Stimulated activated CD8-positive, alpha-beta memory T cell treated with anti-CD3 and anti-CD28 coated beads, Interleukin-7, amount 100 ng/mL, for 1 hour (primary cell): Measurements from ENCODE around the gene SLCO3A1.

ENCODE experiments used
- DNase-seq, 2 donors: peaks; one replicate each; pipeline ENCODE4 v3.0.0-alpha.2; 2020; ENCODE audit warnings: low read depth in 2 of 2

The SLCO3A1 gene

DNA sequence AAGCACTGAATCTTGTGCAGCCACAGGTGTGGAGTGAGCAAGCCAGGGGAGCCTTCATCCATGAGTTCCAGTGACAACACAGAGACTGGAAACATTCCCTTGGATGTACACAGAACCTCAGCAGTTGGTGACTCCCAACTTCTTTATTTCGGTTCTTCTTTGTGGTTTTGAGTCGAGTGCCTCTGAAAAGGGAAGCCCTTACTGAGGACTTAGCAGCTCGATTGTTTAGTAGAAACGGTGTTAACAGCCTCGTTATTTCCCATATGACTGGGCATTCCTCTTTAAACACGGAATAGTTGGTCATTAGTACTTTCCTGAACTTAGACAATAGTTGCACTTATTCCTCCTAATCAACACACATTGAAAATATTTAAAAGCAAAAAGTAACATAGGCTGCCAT is 7.7 kb downstream of the SLCO3A1 start:
- no peak for DNase-seq

DNA sequence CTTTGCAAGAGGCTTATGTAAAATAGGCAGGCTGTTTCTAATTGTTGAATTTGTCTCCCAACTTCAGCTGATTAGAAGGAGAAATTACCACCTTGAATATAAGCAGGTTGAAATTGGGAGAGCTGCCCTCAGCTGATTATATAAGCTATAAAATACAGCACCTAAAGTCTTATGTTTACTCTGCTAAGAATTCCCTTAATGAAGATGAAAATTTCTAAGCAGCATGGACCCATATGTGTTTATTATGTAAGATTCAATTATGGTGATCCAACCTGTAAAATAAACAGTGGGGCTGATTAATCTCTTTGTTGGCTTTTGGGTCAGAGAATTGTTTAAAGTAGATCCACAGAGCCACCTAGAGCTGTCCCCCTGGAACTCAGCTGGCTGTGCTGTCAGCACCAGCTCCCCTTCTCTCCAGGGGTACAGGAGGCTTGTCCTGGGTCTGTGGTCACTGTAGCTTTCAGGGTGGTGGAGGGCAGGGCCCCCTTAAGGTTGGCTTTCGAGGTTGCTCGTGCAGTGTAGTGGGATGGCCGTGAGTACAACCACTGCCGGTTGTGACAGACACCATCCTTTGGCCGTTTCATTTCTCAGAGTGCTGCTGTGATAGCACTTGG is 9.5 kb downstream of the SLCO3A1 start:
- DNase-seq = no peak

DNA sequence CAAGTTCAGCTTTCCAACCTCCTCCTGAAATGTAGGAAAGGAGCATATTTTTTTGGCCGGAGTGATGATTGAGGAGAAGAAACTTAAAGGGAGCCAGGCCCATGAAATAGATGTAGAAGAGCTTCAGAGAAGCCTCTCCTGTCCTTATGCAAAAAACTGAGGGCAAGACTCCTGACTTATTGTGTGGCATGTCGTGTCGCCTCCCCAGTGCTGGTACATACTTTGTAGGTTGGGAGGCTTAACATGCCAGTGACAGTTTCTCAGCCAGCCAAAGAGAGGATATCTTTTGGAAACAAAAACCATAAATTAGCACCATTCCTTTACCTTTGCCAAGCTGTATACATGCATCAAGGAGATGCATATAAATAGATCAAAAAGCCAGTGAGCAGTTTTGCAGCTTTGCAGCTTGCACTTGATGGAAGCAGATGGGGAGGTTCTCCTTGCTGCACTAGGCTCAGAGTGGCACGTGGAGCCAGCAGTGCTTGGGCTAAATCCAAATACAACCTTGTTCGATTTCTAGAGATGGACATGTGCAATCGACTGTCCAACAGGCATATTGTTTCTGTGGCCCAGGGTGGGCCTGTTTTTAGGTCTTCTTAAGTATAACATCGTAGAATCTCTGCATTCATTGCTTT is 10.2 kb downstream of the SLCO3A1 start:
- DNase-seq = no peak

- DNase-seq = no peak
Observed at GRCh38 chr15:91864664-91865063, 11.2 kb downstream of the SLCO3A1 start.

- no peak for DNase-seq
Observed at GRCh38 chr15:91865486-91865885, 12.0 kb downstream of the SLCO3A1 start.

GRCh38 chr15:91865950-91866349 is 12.4 kb downstream of the SLCO3A1 start:
- no peak for DNase-seq

DNA sequence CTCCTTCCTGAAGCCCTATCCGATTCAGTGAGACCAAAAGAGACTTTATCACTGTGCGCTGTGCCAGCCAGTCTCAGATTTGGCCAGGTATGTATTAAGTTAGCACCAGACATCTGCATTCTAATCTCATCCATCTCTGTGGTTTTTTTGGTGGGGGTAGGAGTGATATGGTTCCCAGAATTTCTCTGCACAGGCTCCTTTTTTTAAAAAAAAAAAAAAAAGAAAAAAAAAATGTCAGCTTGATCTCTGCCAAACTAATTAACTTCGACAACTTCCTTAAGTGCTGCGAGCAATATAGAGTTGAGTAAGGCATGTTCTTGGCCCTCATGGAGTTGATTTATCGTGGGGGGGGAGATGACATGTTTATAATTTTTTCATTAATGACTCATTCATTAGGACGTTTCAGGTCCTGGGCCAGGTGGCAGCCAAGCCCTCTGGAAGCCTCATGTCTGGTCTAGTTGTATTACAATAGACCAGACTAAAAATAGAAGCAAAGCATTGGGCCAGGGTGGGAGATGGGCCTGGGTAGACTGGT is 12.9 kb downstream of the SLCO3A1 start:
- no peak for DNase-seq

DNA sequence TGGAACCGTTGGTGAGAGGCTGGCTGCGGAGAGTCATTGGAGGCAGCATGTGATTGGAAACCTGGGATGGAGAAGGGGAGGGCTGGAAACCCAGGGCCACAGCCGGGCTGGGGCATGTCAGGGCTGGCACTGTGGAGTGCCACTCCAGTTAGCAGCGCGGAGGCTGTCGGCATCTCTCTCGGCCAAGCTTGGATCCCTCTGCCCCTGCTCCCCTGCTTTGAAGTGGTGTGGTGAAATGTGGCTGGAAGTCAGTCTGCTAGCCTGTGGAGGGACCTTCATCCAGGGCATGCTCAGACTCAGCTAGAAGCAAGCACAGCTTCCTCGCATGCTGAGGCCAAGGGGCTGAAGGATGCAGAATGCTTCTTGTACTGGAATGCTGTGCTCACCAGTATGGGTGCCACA is 13.5 kb downstream of the SLCO3A1 start:
- DNase-seq = no peak

- no peak for DNase-seq
Observed at GRCh38 chr15:91867581-91868026, 14.1 kb downstream of the SLCO3A1 start.

- no peak for DNase-seq
Observed at GRCh38 chr15:91870876-91871537, 17.5 kb downstream of the SLCO3A1 start.

DNA sequence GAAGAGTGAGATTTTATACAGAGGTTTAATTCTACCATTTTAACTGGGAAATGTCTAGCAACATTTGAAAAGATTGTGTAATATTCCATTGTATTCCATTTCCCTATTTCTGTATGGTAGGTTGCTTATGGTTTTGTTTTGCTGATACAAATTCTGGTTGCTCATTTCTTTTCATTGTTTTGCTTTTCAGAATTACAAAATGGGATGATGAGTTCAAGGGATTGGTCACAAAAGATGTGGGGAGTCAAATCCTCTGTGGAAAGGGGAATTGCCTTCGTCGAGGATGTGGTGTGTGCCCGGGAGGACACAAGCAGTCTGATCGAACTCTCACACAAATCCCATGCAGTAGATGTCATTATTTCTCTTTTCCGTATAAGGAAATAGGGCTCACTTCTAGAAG is 18.3 kb downstream of the SLCO3A1 start:
- no peak for DNase-seq

GRCh38 chr15:91872356-91873137 is 19.0 kb downstream of the SLCO3A1 start:
- DNase-seq = no peak

GRCh38 chr15:91873138-91873536 is 19.6 kb downstream of the SLCO3A1 start:
- no peak for DNase-seq

DNA sequence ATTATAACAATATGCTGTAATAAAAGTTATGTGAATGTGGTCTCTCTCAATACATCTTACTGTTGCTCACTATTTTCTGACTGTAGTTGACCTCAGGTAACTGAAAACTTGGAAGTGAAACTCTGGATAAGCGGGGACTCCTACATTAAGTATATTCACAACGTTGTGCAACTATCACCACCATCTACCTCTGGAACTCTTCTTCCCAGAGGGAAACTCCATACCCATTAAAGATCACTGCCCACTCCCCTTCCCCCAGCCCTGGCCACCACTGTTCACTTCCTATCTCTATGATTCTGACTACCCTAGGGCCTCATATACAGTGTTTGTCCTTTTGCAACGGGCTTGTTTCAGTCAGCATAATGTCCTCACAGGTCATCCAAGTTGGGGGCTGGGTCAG is 20.7 kb downstream of the SLCO3A1 start:
- DNase-seq = no peak

DNA sequence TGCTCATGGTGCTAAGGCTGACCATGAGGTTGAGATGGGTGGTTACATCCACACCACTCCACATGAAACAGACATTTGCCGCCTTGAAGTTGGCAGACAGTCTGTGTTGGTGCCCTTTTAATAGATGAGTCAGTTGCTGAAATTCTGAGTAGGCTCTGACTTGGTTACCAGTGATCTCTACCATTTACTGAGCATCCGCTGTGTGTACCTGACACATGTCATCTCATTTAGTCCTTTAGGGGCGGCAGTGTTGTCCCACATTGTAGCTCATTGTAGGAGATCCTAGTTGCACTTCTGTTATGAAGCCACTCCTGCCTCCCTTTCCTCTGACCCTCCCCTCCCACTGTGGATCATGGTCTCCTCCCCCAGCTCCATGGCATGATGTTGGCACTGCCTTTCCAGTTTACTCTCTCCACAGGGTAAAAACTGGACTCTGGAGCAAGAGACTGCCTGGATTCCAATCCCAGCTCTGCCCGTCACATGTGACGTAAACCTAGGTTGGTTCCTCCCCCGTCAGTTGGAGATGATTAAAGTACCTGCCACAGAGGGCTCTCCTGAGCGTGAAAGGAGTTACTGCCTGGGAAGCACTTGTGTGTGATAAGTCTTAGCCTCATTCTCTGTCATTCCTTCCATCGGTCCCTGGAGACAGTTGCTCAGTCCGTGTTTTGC is 21.6 kb downstream of the SLCO3A1 start:
- no peak for DNase-seq

DNA sequence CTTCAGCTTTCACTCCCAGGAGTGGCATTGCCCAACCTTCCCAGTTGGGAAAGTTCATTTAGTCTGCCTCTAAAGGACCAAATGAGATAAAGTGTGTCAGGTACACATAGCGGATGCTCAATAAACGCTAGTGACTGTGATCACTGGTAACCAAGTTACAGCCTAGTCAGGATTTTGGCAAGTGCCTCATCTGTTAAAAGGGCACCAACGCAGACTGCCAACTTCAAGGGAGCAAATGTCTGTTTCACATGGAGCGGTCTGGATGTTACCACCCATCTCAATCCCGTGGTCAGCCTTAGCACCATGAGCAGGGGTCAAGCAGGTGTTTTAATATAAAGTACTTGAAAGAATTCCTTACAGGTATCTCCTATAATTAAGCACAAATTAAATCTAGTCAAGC is 22.7 kb downstream of the SLCO3A1 start:
- DNase-seq = no peak

GRCh38 chr15:91878319-91878870 is 24.9 kb downstream of the SLCO3A1 start:
- DNase-seq = no peak

DNA sequence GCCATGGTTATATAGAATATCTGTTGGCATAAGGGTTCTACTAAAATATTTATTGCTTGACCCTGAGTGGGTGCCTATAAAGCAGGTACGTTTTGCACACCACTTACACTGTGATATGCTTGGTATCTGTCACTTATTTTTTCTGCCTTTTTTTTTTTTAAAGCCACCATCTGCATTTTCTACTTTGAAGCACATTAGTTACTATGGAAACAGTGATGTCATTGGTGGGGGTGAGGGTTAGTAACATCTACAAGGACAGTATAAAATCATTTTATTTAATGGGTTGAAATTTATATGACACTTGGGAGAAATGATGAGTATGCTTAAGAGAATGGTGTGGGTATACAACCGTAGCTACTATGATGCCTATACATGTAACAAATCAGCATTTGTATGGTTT is 25.6 kb downstream of the SLCO3A1 start:
- no peak for DNase-seq

DNA sequence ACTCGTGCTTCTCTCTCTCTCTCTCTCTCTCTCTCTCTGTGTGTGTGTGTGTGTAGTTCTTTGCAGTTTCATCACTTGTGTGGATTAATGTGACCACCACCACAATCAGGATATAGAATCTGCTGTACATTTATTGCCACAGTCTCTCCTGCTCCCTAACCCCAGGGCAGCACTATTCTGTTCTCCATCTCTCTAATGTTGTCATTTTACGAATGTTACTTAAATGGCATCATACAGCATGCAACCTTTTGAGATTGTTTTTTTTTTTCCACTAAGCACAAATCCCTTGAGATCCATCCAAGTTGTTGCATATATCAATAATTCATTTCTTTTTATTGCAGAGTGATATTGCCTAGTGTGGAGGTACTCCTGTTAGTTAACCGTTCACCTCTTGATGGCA is 26.9 kb downstream of the SLCO3A1 start:
- no peak for DNase-seq

DNA sequence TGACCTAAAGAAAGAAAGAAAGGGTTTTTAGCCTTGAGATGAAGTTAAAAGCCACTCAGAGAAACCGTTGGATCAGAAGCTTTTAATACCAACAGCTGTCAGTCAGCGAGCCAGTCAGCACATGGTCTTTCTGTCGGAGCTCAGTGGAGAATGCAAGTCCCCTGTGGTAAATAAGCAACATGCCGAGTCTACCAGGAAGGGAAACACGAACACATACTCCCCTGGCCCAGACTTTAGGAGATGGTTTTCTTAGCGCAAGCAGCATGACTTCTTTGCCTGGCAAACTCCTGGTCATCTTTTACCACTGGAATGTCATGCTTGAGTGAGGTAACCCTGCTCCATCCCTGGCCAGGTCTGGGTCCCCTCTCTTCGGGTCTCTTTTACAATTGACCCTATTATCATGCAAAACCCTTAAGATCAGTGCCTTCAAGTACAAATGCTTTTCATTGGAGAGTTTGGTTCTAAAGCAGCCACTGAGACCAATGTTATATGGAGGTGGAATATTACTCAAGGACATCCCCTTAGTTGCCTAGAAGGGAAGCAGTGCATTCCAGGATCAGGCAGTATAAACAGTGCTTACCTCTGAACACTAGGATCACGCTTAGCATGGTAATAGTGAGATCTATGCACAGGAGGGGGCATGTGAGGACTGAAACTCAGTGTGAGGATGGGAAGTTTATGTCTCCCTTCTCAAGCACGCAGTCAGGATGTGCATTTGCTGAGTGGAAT is 28.2 kb downstream of the SLCO3A1 start:
- no peak for DNase-seq
